GM12865 (cell line): Measurements from ENCODE around the gene FAS.

Experiments
- DNase-seq: peaks from one replicate; pipeline ENCODE4 v3.0.0; 2010; ENCODE audit warnings: low read depth
- H3K4me3 ChIP-seq: 2 replicates; pipeline ENCODE4 v1.5.1; 2011; ENCODE audit warnings: mild to moderate bottlenecking, low read depth, low read length, control low read depth
- TF ChIP-seq, protein P1 (sequence below): IDR thresholded peaks from 2 replicates; pipeline ENCODE4 v1.5.1; 2011; ENCODE audit warnings: low read length, control low read depth, low read depth, inconsistent platforms; ENCODE audit not compliant: insufficient read depth; ENCODE audit errors: missing control alignments

The FAS gene

DNA sequence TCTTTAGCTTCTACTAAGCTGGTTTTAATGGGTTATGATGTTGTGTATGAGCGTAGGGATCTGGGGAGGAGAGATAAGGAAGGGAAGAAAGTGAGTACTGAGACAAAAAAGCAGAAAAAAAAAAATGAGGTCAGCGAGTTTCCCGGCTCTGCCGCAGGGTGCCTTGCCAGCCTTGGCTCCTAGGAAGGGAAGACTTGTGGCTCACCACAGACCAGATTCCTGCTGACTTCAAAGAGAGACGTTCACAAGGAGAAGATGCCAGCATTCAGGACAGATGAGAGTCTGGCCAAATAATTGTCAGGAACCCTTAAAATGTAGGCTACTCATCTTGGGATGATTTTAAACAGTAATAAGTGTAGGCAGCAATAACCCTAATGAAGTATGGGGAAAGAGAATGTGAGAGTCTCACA, 11.4 kb upstream of the FAS start:
- TF ChIP-seq, protein P1, sequence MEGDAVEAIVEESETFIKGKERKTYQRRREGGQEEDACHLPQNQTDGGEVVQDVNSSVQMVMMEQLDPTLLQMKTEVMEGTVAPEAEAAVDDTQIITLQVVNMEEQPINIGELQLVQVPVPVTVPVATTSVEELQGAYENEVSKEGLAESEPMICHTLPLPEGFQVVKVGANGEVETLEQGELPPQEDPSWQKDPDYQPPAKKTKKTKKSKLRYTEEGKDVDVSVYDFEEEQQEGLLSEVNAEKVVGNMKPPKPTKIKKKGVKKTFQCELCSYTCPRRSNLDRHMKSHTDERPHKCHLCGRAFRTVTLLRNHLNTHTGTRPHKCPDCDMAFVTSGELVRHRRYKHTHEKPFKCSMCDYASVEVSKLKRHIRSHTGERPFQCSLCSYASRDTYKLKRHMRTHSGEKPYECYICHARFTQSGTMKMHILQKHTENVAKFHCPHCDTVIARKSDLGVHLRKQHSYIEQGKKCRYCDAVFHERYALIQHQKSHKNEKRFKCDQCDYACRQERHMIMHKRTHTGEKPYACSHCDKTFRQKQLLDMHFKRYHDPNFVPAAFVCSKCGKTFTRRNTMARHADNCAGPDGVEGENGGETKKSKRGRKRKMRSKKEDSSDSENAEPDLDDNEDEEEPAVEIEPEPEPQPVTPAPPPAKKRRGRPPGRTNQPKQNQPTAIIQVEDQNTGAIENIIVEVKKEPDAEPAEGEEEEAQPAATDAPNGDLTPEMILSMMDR = no peak
- no peak for DNase-seq
- H3K4me3 ChIP-seq = no peak overlapping the region

DNA sequence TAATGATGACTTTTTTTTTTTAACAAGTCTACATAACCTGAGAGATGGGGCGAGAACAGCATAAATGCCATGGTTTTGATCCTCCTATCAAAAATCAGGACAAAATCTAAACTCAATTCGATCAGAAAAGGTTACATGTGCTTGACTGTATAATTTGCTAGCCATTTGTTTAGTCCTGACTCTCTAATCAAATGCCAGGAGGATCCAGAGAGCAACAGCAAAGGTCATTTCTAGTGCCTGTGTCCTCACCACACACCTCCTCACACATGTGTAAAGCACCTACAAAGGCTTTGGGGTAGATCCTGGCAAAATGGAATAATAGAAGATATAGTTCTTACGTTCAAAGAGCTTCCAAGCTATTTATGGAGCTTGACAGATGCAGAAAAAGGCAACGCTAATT, 11.0 kb upstream of the FAS start:
- no peak for DNase-seq
- TF ChIP-seq, protein P1 = no peak
- H3K4me3 ChIP-seq = no peak overlapping the region

DNA sequence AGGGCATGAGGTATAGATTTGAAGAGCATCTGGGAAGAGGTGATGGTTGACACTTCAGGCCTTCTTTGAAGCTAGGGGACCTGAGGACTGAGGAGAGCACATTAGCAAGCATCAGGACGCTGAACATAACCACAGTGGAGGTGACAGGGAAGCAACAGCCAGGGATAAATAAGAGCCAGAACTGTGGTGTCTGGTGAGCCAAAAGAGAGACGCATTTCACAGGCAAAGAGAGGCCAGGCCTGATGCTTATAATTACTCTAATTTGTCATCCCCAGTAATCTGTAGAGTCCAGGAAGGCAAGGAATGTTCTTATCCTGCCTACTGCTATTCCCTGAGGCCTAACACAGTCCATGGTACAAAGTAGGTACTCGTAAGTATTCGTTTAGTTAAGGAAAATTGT, 10.4 kb upstream of the FAS start:
- TF ChIP-seq, protein P1 = no peak
- no peak for DNase-seq
- H3K4me3 ChIP-seq = no peak overlapping the region

DNA sequence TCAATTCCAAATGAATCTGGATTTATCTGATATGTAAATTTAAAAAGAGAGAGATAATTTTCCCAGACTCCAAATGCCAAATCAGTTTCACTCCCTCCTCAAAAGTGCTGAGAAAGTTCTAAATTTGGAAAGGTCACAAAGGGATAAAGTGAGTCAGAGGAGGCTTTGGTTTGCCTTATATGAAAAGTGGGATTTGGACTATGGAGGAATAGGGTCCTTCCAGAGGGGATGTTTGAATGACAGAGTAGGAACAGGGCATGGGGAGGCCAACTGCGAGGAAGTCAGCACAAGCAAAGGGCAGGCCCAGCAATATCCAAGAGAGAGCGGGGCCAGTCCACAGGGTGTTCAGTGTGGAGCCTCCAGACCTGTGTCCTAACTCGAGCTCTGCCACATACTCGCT, 9.8 kb upstream of the FAS start:
- no peak for DNase-seq
- TF ChIP-seq, protein P1 = no peak
- H3K4me3 ChIP-seq = no peak overlapping the region

DNA sequence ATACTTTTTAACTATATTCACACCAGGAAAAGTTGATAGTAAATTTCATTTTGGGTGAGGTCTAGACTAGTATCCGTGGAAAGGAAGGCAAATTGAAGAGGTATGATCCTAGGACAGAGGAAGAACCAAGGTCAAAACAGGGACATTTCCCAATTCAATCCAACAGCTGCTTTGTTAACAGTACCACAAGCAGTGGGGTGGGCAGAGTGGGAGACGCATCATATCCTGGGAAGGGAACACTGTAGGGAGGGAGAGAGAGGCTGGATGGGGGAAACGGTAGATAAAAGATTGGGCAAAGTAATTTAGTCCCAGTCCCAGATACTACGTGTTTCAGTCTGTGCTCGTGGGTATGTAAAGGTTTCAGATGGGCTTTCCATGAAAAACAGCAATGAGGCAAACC, 9.2 kb upstream of the FAS start:
- TF ChIP-seq, protein P1 = no peak
- H3K4me3 ChIP-seq = no peak overlapping the region
- DNase-seq = no peak

DNA sequence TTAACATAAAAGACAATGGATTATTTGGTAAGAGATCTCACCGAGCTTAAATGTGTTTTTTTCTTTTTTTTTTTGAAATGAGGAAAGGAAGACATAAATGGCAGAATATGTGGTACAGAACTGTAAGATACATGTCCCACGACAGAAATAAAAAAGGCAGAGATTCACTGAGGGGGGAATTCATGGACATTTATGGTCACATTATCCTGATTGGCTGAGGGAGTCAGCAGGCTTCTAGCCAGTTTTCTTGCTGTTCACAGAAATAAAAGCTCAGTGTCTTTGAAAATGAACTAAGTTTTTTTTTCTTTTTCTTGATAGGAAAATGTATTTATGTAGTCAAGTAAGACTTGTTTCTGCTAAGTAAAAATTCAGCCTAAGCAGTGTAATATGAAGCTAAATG, 8.2 kb upstream of the FAS start:
- no peak overlapping the region for H3K4me3 ChIP-seq
- TF ChIP-seq, protein P1 = no peak
- no peak for DNase-seq

DNA sequence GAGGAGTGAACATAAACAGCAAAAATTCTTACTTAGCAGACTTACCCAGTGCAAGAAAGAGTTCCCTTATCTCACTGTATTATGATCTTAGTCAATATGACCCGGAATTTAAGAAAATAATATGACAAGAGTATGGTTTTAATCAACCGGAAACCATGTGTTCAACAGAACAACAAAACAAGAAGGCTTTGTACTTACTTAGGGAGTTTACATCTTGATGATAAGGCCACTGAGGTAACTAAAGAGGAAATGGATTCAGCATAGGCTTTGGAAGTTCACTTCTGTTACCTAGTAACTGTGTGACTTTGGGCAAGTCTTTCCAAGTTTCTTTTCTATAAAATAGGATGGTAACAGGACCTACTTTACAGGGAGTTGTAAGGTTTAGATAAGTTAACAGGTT, 7.4 kb upstream of the FAS start:
- no peak overlapping the region for H3K4me3 ChIP-seq
- TF ChIP-seq, protein P1 = no peak
- no peak for DNase-seq
